ENCODE results near the gene FLOT1.

DNA sequence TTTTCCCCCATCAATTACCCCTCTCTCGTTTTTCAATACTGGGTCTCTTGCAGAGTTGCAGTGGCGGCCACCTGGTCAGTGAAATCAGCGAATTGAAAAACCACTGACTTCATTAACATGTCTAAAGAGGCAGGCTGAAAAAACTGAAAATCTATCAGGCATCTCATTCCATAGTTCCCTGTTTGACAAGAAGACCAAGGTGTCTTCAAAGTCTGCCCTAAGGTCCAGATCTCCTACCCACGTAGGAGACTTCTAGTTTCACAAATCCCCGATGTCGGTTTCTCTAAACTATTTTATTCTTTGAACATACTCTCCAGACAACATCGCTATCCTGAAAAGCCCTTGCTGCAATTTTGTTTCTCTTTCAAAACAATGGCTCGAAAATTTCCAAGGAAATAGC, 23.1 kb downstream of the FLOT1 start:
- TF ChIP-seq, protein P1, sequence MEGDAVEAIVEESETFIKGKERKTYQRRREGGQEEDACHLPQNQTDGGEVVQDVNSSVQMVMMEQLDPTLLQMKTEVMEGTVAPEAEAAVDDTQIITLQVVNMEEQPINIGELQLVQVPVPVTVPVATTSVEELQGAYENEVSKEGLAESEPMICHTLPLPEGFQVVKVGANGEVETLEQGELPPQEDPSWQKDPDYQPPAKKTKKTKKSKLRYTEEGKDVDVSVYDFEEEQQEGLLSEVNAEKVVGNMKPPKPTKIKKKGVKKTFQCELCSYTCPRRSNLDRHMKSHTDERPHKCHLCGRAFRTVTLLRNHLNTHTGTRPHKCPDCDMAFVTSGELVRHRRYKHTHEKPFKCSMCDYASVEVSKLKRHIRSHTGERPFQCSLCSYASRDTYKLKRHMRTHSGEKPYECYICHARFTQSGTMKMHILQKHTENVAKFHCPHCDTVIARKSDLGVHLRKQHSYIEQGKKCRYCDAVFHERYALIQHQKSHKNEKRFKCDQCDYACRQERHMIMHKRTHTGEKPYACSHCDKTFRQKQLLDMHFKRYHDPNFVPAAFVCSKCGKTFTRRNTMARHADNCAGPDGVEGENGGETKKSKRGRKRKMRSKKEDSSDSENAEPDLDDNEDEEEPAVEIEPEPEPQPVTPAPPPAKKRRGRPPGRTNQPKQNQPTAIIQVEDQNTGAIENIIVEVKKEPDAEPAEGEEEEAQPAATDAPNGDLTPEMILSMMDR (IDR thresholded peaks at IDR 0.05; ENCODE audit: low read length): no peak
- TF ChIP-seq EZH2 (IDR thresholded peaks at IDR 0.05; ENCODE audit: borderline replicate concordance, low read length): no peak

All from OCI-LY1 (cell line).